Measurements from ENCODE around the gene PMVK. TPM values are rescaled to one million over a fixed set of nuclear protein-coding genes. Genes with fewer than 3 reads are reported as not detected.

The PMVK gene
- total and polyA plus RNA-seq, 2 of the 8 experiments (the other 6 are each of a cell fraction or from before 2014, with no cell fraction given): 23.8 to 26.5 TPM

- TF ChIP-seq HDAC2 (IDR thresholded peaks at IDR 0.05; ENCODE audit: borderline replicate concordance in 1 of 2, low read depth in 2 of 2, low read length in 2 of 2) (no peak), JUN (IDR thresholded peaks at IDR 0.05; ENCODE audit: low read depth, low read length) (no peak), RFX5 (IDR thresholded peaks at IDR 0.05; ENCODE audit: borderline replicate concordance, low read depth, low read length) (no peak), EZH2 (IDR thresholded peaks at IDR 0.05; ENCODE audit: low read depth, low read length, severe bottlenecking) (no peak), E2F6 (IDR thresholded peaks at IDR 0.05) (no peak), SRF (IDR thresholded peaks at IDR 0.05; ENCODE audit: low read depth, low read length) (no peak), CREB1 (IDR thresholded peaks at IDR 0.05) (no peak), SIN3A (conservative IDR thresholded peaks at IDR 0.05 in 1 of 2, IDR thresholded peaks at IDR 0.05 in 1 of 2; ENCODE audit: low read depth in 1 of 2, low read length in 2 of 2) (peak in 1 of 2 experiments; percentile 36; a peak in 1 of 4 replicates), GABPA (IDR thresholded peaks at IDR 0.05; ENCODE audit: borderline replicate concordance, insufficient read depth, low read length) (no peak), BCL11A (IDR thresholded peaks at IDR 0.05; ENCODE audit: low read depth in 2 of 2, low read length in 2 of 2) (no peak), MAX (IDR thresholded peaks at IDR 0.05) (no peak), TAF7 (optimal IDR thresholded peaks at IDR 0.05; ENCODE audit: borderline replicate concordance, low read depth, low read length) (no peak), MAFK (IDR thresholded peaks at IDR 0.05; ENCODE audit: low read depth, low read length) (no peak), SP2 (IDR thresholded peaks at IDR 0.05; ENCODE audit: low read length) (peak; percentile 28; the same call in 1 of the 2 replicates), KDM4A (IDR thresholded peaks at IDR 0.05; ENCODE audit: low read depth, low read length, severe bottlenecking) (peak; percentile 52), YY1 (IDR thresholded peaks at IDR 0.05; ENCODE audit: low read depth, low read length) (no peak), RXRA (IDR thresholded peaks at IDR 0.05; ENCODE audit: insufficient read depth, low read depth, low read length) (no peak), ATF2 (IDR thresholded peaks at IDR 0.05; ENCODE audit: low read length) (no peak; the same call in 1 of the 2 replicates), CEBPB (IDR thresholded peaks at IDR 0.05; ENCODE audit: low read depth, low read length) (no peak), RNF2 (IDR thresholded peaks at IDR 0.05; ENCODE audit: borderline replicate concordance, low read depth, low read length, missing control alignments, poor library complexity, severe bottlenecking) (no peak)
Observed at GRCh38 chr1:154955718-154956543, 19.4 kb upstream of the PMVK start, which contains the start of gene PBXIP1 (continued).

Measured in H1 (cell line).